Esophagus squamous epithelium (tissue), 4 donors: Measurements from ENCODE around the gene SEMA5A.

ENCODE experiments used
- POLR2A ChIP-seq, 4 donors: fragments of 450-650 bp; IDR thresholded peaks; one replicate each; pipeline ENCODE4 v1.6.1; 2017; ENCODE audit warnings: antibody characterized with exemption in 4 of 4, mild to moderate bottlenecking in 4 of 4, moderate library complexity in 3 of 4
- TF ChIP-seq, protein P1 (sequence below), 6 experiments: fragments of 450-650 bp in 4 of 6; fragments of 200-600 bp in 2 of 6; sonication (generic) in 2 of 6; IDR thresholded peaks; one replicate each; pipeline ENCODE4 v1.5.1; 2016 to 2019; ENCODE audit warnings: antibody characterized with exemption in 6 of 6, mild to moderate bottlenecking in 4 of 6, moderate library complexity in 4 of 6

DNA sequence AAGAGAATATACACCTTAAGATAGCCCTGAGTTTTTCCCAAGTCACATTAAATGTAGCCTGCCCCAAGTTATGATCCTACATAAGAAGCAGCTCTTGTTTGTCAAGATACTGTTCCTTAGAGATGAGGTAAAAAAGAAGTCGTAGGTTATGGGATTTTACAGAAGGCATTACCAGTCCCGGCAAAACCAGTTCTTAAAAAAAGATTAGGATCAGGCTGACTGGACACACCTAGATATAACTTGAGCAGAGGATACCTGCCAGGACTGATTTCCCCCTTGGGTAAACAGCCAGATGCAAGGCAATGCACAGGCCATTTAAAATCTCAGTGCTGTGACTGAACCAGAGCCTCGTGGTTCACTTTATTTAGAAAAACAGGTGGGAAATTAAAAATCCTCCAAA lies 14.1 kb upstream of the SEMA5A start:
- TF ChIP-seq, protein P1, sequence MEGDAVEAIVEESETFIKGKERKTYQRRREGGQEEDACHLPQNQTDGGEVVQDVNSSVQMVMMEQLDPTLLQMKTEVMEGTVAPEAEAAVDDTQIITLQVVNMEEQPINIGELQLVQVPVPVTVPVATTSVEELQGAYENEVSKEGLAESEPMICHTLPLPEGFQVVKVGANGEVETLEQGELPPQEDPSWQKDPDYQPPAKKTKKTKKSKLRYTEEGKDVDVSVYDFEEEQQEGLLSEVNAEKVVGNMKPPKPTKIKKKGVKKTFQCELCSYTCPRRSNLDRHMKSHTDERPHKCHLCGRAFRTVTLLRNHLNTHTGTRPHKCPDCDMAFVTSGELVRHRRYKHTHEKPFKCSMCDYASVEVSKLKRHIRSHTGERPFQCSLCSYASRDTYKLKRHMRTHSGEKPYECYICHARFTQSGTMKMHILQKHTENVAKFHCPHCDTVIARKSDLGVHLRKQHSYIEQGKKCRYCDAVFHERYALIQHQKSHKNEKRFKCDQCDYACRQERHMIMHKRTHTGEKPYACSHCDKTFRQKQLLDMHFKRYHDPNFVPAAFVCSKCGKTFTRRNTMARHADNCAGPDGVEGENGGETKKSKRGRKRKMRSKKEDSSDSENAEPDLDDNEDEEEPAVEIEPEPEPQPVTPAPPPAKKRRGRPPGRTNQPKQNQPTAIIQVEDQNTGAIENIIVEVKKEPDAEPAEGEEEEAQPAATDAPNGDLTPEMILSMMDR (IDR thresholded peaks at IDR 0.05): no peak
- TF ChIP-seq POLR2A (IDR thresholded peaks at IDR 0.05): no peak
